Common myeloid progenitor, CD34-positive (primary cell): ENCODE results near the gene TUBG2. TPM values are rescaled to one million over a fixed set of nuclear protein-coding genes. Genes with fewer than 3 reads are reported as not detected.
"Not testable (repeated sequence)": the region's sequence is repeated elsewhere in the genome, so short reads cannot be mapped to it uniquely, and the experiment has no call there.

Experiments used
- CTCF ChIA-PET: fragments of 350-600 bp; sonication (Branson Sonifier 250); formaldehyde crosslinking; loops from one replicate; lab custom pipeline; 2021; ENCODE audit warnings: antibody characterized with exemption; lab: Charles Lee
- POLR2A ChIA-PET: fragments of 350-600 bp; sonication (Branson Sonifier 250); formaldehyde crosslinking; loops from one replicate; lab custom pipeline; 2021; ENCODE audit warnings: antibody characterized with exemption; lab: Charles Lee
- DNase-seq, 3 donors: peaks; one replicate each; pipeline versions ENCODE4 v3.0.0 to v3.0.0-alpha.2; 2013
- H3K27ac ChIP-seq, 2 experiments: 1 replicate in 1 of 2; 2 replicates in 1 of 2; pipeline ENCODE4 v1.7.0; 2013; ENCODE audit warnings: inconsistent platforms in 2 of 2, low read length in 2 of 2, mild to moderate bottlenecking in 2 of 2, low read depth in 1 of 2, moderate library complexity in 1 of 2; ENCODE audit not compliant: severe bottlenecking in 2 of 2, insufficient read depth in 1 of 2, poor library complexity in 1 of 2
- H3K27me3 ChIP-seq, 5 experiments: replicated peaks in 2 of 5; 1 replicate in 3 of 5; 2 replicates in 2 of 5; pipeline versions ENCODE4 v1.6.1 to v1.7.0; 2013; ENCODE audit warnings: low read length in 4 of 5, mild to moderate bottlenecking in 2 of 5, moderate library complexity in 2 of 5, inconsistent platforms in 1 of 5; ENCODE audit not compliant: insufficient read depth in 5 of 5, control insufficient read depth in 4 of 5
- H3K36me3 ChIP-seq, 4 experiments: 1 replicate in 2 of 4; 2 replicates in 2 of 4; pipeline versions ENCODE4 v1.6.1 to v1.7.0; 2013; ENCODE audit warnings: low read length in 3 of 4, control low read depth in 1 of 4, mild to moderate bottlenecking in 1 of 4; ENCODE audit not compliant: control insufficient read depth in 4 of 4, insufficient read depth in 4 of 4
- H3K4me1 ChIP-seq, 4 experiments: 1 replicate in 3 of 4; 2 replicates in 1 of 4; pipeline versions ENCODE4 v1.6.1 to v1.7.1; 2013; ENCODE audit warnings: low read length in 3 of 4, mild to moderate bottlenecking in 3 of 4, control low read depth in 1 of 4, inconsistent platforms in 1 of 4, moderate library complexity in 1 of 4; ENCODE audit not compliant: control insufficient read depth in 4 of 4, insufficient read depth in 4 of 4; ENCODE audit errors: control extremely low read depth in 1 of 4
- H3K4me3 ChIP-seq, 7 experiments: 1 replicate in 4 of 7; 2 replicates in 3 of 7; pipeline versions ENCODE4 v1.5.1 to v1.7.0; 2013; ENCODE audit warnings: mild to moderate bottlenecking in 7 of 7, low read length in 6 of 7, moderate library complexity in 6 of 7, inconsistent platforms in 2 of 7, low read depth in 2 of 7, control low read depth in 1 of 7; ENCODE audit not compliant: insufficient read depth in 4 of 7, control insufficient read depth in 1 of 7; ENCODE audit errors: extremely low read depth in 1 of 7
- H3K9me3 ChIP-seq, 5 experiments: 1 replicate in 4 of 5; 2 replicates in 1 of 5; pipeline versions ENCODE4 v1.6.1 to v1.7.1; 2013; ENCODE audit warnings: low read length in 4 of 5, mild to moderate bottlenecking in 2 of 5, inconsistent platforms in 1 of 5, low read depth in 1 of 5, moderate library complexity in 1 of 5; ENCODE audit not compliant: control insufficient read depth in 4 of 5, insufficient read depth in 2 of 5; ENCODE audit errors: control extremely low read depth in 1 of 5
- WGBS: methylation state at CpG from one replicate; pipeline ENCODE4 v1.1.5; 2013; ENCODE audit not compliant: insufficient coverage; 5-methylcytosine and 5-hydroxymethylcytosine counted together
- polyA plus RNA-seq: library from polyadenylated mRNA; unstranded; fragments of 120-200 nt; gene quantifications from one replicate; pipeline ENCODE4 v1.2.1, GENCODE V29; 2013

The TUBG2 gene
- polyA plus RNA-seq, result 7.1 TPM

GRCh38 chr17:42659079-42659931 lies at the start of gene TUBG2:
Gene TUBG2, plus strand, starts transcription at chr17:42659284. Its CDS starts 220 bp downstream, at chr17:42659504.
- Histone ChIP-seq H3K4me1 (peaks cover 0 to 20% (median 14%) of the 10 kb centered on the region in 4 experiments), H3K27me3 (peaks cover 0 to 2% (median 0%) of the 10 kb centered on the region in 5 experiments), H3K36me3 (peaks cover 0 to 5% (median 0%) of the 10 kb centered on the region in 4 experiments), H3K27ac (no peak within 1 kb of the TSS), H3K9me3 (peaks cover 0 to 2% (median 0%) of the 10 kb centered on the region in 5 experiments), H3K4me3 (peak within 1 kb of the TSS; percentile 50 to 84 (median 72))
- CTCF ChIA-PET, result interaction anchor here (1.2 kb wide), 2 partner anchors 10 to 21 kb away, joined by 3 read pairs; no protein-coding TSS in a partner anchor
- POLR2A ChIA-PET, result interaction anchor here (1.0 kb wide), 1 partner anchor 17 kb away, joined by 3 read pairs; the partner anchor contains the start of gene PLEKHH3
- peak in 2 of 3 donors; percentile 65 to 66 for DNase-seq
- 2% methylated on average over 32 of the region's 59 CpGs for whole genome bisulfite sequencing

GRCh38 chr17:42609814-42610801 lies 49.0 kb upstream of the TUBG2 start:
- CTCF ChIA-PET, result interaction anchor here (1.1 to 2.6 kb wide), 6 partner anchors 22 to 224 kb away, joined by 3 to 10 read pairs (median 4); no protein-coding TSS in a partner anchor
- POLR2A ChIA-PET, result interaction anchor here (0.7 to 3.0 kb wide), 6 partner anchors 8 to 487 kb away, joined by 3 to 14 read pairs (median 4); partner anchors contain the start of genes BECN1 and PSMC3IP
- peak overlapping the region; percentile 94 to 100 (median 98) for H3K4me3 ChIP-seq
- WGBS, result 10% methylated on average over 14 of the region's 42 CpGs
- peaks cover 8 to 32% (median 24%) of the 10 kb centered on the region in 4 experiments for H3K36me3 ChIP-seq
- H3K27ac ChIP-seq, result peak overlapping the region; percentile 46 to 87
- H3K27me3 ChIP-seq, H3K9me3 ChIP-seq: not testable (repeated sequence)
- H3K4me1 ChIP-seq, result peaks cover 5 to 31% (median 19%) of the 10 kb centered on the region in 4 experiments
- peak in 2 of 3 donors; percentile 21 to 46 for DNase-seq

- CTCF ChIA-PET, result interaction anchor here (0.8 to 1.4 kb wide), 4 partner anchors 11 to 66 kb away, joined by 3 read pairs; no protein-coding TSS in a partner anchor
- Histone ChIP-seq H3K4me3 (no peak overlapping the region), H3K4me1 (peaks cover 5 to 25% (median 19%) of the 10 kb centered on the region in 4 experiments), H3K9me3 (no peaks in the 10 kb centered on the region), H3K27me3 (no peaks in the 10 kb centered on the region), H3K36me3 (peaks cover 9 to 41% (median 33%) of the 10 kb centered on the region in 4 experiments), H3K27ac (no peak overlapping the region)
- 96% methylated on average over 4 of the region's 4 CpGs for WGBS
- POLR2A ChIA-PET, result interaction anchor here (0.5 kb wide), 1 partner anchor 782 kb away, joined by 3 read pairs; no protein-coding TSS in a partner anchor
- DNase-seq, result no peak
Observed at GRCh38 chr17:42612013-42612412, 47.1 kb upstream of the TUBG2 start.

- Histone ChIP-seq H3K36me3 (peaks cover 9 to 41% (median 33%) of the 10 kb centered on the region in 4 experiments), H3K27ac (no peak overlapping the region), H3K4me1 (peaks cover 0 to 21% (median 16%) of the 10 kb centered on the region in 4 experiments), H3K27me3 (no peaks in the 10 kb centered on the region), H3K9me3 (no peaks in the 10 kb centered on the region), H3K4me3 (no peak overlapping the region)
- over 99% methylated on average over 12 of the region's 17 CpGs for WGBS
- CTCF ChIA-PET, result no interaction called here
- DNase-seq, result no peak
- POLR2A ChIA-PET, result no interaction called here
Observed at GRCh38 chr17:42613699-42614295, 45.3 kb upstream of the TUBG2 start.

- WGBS, result 100% methylated on average over 2 of the region's 4 CpGs
- ChIA-PET CTCF (interaction anchor here (0.6 to 1.7 kb wide), 3 partner anchors 20 to 225 kb away, joined by 3 to 7 read pairs (median 4); partner anchors contain the start of gene PSMC3IP), POLR2A (interaction anchor here (0.9 to 1.1 kb wide), 2 partner anchors 9 to 47 kb away, joined by 3 to 4 read pairs; partner anchors contain the start of genes RETREG3 and TUBG1)
- Histone ChIP-seq H3K27ac (no peak overlapping the region), H3K9me3 (no peaks in the 10 kb centered on the region), H3K4me1 (peaks cover 0 to 16% (median 11%) of the 10 kb centered on the region in 4 experiments), H3K27me3 (no peaks in the 10 kb centered on the region), H3K36me3 (peaks cover 7 to 29% (median 23%) of the 10 kb centered on the region in 4 experiments), H3K4me3 (no peak overlapping the region)
- peak in 1 of 3 donors; percentile 13 for DNase-seq
Observed at GRCh38 chr17:42617956-42618431, 41.1 kb upstream of the TUBG2 start.
